HUES48 (cell line): Measurements from ENCODE around the gene B3GALNT2.
"Not testable (repeated sequence)": the region's sequence is repeated elsewhere in the genome, so short reads cannot be mapped to it uniquely, and the experiment has no call there.

Experiments
- H3K27ac ChIP-seq: one replicate; pipeline ENCODE4 v1.7.0; 2013; ENCODE audit warnings: low read depth, low read length, inconsistent platforms
- H3K27me3 ChIP-seq: 2 replicates; pipeline ENCODE4 v1.6.1; 2013; ENCODE audit warnings: mild to moderate bottlenecking, low read length; ENCODE audit not compliant: control insufficient read depth, insufficient read depth
- H3K36me3 ChIP-seq: 2 replicates; pipeline ENCODE4 v1.6.1; 2013; ENCODE audit warnings: low read length; ENCODE audit not compliant: control insufficient read depth, insufficient read depth
- H3K4me1 ChIP-seq: 2 replicates; pipeline ENCODE4 v1.6.1; 2013; ENCODE audit warnings: mild to moderate bottlenecking, low read length; ENCODE audit not compliant: control insufficient read depth, insufficient read depth
- H3K4me3 ChIP-seq: 2 replicates; pipeline ENCODE4 v1.5.1; 2013; ENCODE audit warnings: mild to moderate bottlenecking, low read depth, low read length
- H3K9ac ChIP-seq: 2 replicates; pipeline ENCODE4 v1.6.1; 2013; ENCODE audit warnings: mild to moderate bottlenecking, low read depth, low read length, moderate library complexity
- H3K9me3 ChIP-seq: 2 replicates; pipeline ENCODE4 v1.6.1; 2013; ENCODE audit warnings: low read length; ENCODE audit not compliant: control insufficient read depth, insufficient read depth

Gene B3GALNT2

DNA sequence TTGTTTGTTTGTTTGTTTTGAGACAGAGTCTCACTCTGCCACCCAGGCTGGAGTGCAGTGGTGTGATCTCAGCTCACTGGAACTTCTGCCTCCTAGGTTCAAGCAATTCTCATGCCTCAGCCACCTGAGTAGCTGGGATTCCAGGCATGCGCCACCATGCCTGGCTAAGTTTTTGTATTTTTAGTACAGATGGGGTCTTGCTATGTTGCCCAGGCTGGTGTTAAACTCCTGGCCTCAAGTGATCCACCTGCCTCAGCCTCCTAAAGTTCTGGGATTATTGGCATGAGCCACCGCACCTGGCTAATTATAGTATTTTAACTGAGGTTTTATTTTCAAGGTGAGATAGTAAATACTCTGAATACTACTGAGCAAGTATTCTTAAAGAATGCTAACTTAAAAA lies 34.4 kb downstream of the B3GALNT2 start:
- not testable (repeated sequence) for H3K4me1 ChIP-seq, H3K27me3 ChIP-seq, H3K9ac ChIP-seq, H3K27ac ChIP-seq, H3K4me3 ChIP-seq, H3K9me3 ChIP-seq
- H3K36me3 ChIP-seq, result peaks cover 38% of the 10 kb centered on the region

DNA sequence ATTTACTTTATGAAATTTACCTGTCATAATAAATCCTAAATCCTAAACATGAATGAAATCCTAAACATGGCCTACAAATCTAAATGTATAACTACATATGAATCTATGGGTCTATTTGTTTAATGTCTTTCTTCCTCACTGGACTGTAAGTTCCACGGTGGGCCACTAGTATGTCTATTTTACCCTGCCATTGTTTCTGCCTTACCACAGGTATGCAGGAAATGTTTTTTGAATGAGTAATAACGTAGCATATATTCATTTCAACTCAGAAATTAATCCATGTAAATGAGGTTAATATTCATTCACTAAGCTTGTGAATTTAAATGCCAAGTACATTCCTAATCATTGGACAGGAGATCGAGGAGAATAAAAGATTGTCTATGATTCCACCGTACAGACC lies 35.3 kb downstream of the B3GALNT2 start:
- Histone ChIP-seq H3K9me3 (no peaks in the 10 kb centered on the region), H3K9ac (no peak overlapping the region), H3K4me3 (no peak overlapping the region), H3K27me3 (no peaks in the 10 kb centered on the region), H3K36me3 (peaks cover 42% of the 10 kb centered on the region), H3K27ac (no peak overlapping the region), H3K4me1 (no peaks in the 10 kb centered on the region)

DNA sequence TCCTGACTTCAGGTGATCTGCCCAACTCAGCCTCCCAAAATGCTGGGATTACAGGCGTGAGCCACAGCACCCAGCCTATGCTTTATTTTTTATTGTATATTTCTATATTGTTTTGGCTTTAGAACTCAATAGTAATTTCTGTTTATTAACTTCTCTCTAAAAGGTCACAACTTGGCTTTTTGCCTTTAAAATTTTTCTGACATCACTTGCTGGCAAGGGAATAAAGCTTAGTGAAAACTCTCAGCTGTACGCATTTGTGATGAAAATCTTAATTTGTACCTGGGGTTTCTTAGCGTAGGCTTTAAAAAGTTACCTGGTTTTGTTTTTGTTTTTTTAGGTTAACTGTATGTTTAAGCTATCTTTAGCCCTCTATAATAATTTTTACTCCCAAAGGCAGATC lies 36.2 kb downstream of the B3GALNT2 start:
- no peaks in the 10 kb centered on the region for H3K9me3 ChIP-seq
- no peaks in the 10 kb centered on the region for H3K27me3 ChIP-seq
- no peaks in the 10 kb centered on the region for H3K4me1 ChIP-seq
- H3K36me3 ChIP-seq, result peaks cover 41% of the 10 kb centered on the region
- H3K4me3 ChIP-seq, result no peak overlapping the region
- no peak overlapping the region for H3K27ac ChIP-seq
- no peak overlapping the region for H3K9ac ChIP-seq

DNA sequence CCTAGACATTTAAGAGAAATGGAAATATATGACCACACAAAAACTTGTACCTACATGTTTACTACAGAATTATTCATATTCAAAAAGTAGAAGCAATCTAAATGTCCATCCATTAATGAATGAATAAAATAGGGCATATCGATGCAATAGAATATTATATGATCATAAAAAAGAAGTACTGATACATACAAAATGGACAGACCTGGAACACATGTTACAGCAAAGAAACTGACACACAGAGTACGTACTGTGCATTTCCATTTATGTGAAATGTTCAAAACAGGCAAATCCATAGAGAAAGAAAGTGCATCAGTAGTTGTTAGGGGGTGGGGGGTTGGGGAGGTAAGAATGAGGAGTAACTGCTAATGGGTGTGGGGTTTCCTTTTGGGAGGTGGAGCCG lies 39.2 kb downstream of the B3GALNT2 start:
- no peaks in the 10 kb centered on the region for H3K9me3 ChIP-seq
- H3K4me1 ChIP-seq, result no peaks in the 10 kb centered on the region
- peaks cover 33% of the 10 kb centered on the region for H3K36me3 ChIP-seq

DNA sequence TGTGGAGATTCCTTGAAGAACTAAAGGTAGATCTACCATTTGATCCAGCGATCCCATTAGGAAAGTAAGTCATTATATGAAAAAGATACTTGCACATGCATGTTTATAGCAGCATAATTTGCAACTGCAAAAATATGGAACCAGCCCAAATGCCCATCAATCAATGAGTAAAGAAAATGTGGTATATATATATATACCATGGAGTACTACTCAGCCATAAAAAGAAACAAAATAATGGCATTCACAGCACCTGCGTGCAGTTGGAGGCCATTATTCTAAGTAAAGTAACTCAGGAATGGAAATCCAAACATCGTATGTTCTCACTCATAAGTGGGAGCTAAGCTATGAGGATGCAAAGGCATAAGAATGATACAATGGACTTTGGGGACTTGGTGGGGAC lies 41.4 kb downstream of the B3GALNT2 start:
- not testable (repeated sequence) for H3K27ac ChIP-seq, H3K27me3 ChIP-seq, H3K4me3 ChIP-seq, H3K9ac ChIP-seq, H3K9me3 ChIP-seq, H3K4me1 ChIP-seq
- peaks cover 23% of the 10 kb centered on the region; the same call in 1 of the 2 replicates for H3K36me3 ChIP-seq

More for the DNA sequence above, 39.2 kb downstream of the B3GALNT2 start:
- Histone ChIP-seq H3K4me3 (no peak overlapping the region), H3K27me3 (no peaks in the 10 kb centered on the region), H3K9ac (no peak overlapping the region), H3K27ac (no peak overlapping the region)

DNA sequence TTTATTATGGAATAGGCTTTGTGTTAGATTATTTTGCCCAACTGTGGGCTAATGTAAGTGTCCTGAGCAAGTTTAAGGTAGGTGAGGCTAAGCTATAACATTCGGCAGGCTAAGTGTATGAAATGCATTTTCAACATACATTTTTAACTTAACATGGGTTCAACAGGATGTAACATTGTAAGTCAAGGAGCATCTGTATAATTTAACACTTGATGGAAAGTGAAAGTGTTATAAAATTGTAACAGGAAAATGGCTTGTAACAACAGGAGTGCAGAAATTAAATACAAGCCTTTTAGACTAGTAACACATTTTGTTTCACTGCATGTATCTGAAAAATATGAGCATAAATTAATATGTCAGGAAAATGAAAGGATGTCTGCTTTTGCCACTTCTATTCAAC lies 42.3 kb downstream of the B3GALNT2 start:
- no peak overlapping the region for H3K9ac ChIP-seq
- no peaks in the 10 kb centered on the region for H3K27me3 ChIP-seq
- no peaks in the 10 kb centered on the region for H3K4me1 ChIP-seq
- no peaks in the 10 kb centered on the region for H3K9me3 ChIP-seq
- H3K4me3 ChIP-seq, result no peak overlapping the region
- H3K36me3 ChIP-seq, result peaks cover 23% of the 10 kb centered on the region; the same call in 1 of the 2 replicates
- H3K27ac ChIP-seq, result no peak overlapping the region

DNA sequence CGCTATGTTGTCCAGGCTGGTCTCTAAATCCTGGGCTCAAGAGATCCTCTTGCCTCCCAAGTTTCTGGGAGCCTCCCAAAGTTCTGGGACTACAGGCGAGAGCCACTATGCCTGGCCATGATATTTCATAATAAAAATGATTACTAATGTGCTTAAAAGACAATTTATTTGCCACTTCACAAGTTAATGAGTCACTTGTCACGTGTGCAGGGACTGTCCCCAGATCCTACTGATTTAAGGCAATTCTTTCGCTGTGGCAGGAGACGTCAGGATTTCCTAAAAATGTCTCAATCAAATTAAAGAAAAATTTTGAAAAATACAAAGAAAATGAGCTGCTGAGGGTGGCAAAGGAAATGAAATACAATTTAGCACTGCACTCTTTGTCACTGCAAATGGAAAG lies 43.5 kb downstream of the B3GALNT2 start:
- no peaks in the 10 kb centered on the region for H3K27me3 ChIP-seq
- no peaks in the 10 kb centered on the region for H3K4me1 ChIP-seq
- H3K4me3 ChIP-seq, result no peak overlapping the region
- H3K36me3 ChIP-seq, result peaks cover 23% of the 10 kb centered on the region; the same call in 1 of the 2 replicates
- H3K27ac ChIP-seq, result no peak overlapping the region
- no peak overlapping the region for H3K9ac ChIP-seq
- H3K9me3 ChIP-seq, result no peaks in the 10 kb centered on the region

DNA sequence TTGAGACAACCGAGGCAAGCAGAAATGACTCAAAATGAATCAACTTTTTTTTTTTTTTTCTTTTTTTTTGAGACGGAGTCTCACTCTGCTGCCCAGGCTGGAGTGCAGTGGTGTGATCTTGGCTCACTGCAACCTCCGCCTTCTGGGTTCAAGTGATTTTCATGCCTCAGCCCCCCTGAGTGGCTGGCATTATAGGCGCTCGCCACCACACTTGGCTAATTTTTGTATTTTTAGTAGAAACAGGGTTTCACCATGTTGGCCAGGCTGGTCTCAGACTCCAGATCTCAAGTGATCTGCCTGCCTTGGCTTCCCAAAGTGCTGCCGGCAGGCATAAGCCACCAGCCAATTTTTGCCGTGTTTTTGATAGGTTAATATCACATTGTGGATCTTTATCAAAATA lies 46.4 kb downstream of the B3GALNT2 start:
- not testable (repeated sequence) for H3K4me1 ChIP-seq, H3K4me3 ChIP-seq, H3K9me3 ChIP-seq, H3K27ac ChIP-seq, H3K27me3 ChIP-seq, H3K9ac ChIP-seq
- peaks cover 35% of the 10 kb centered on the region for H3K36me3 ChIP-seq

DNA sequence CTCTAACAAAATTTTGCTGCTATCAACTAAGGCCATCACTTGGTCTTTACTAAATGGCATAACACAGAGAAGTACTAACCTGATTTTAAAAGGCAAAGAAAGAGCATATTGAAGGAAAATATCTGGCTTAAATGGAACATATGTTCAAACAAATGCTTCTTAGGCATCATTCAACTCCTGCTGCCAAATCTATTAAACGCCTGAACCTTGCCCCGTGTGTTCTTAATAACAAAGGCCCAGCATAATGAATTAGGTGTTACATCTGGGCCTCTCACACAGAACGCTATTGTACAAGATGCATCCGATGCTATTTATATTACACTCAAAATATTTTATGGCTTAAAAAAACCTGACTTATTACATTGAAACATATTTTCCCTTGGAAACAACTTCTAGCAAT lies 48.4 kb downstream of the B3GALNT2 start:
- Histone ChIP-seq H3K9ac (no peak overlapping the region), H3K9me3 (no peaks in the 10 kb centered on the region), H3K27me3 (no peaks in the 10 kb centered on the region), H3K4me3 (no peak overlapping the region), H3K27ac (no peak overlapping the region), H3K36me3 (peaks cover 48% of the 10 kb centered on the region), H3K4me1 (no peaks in the 10 kb centered on the region)

DNA sequence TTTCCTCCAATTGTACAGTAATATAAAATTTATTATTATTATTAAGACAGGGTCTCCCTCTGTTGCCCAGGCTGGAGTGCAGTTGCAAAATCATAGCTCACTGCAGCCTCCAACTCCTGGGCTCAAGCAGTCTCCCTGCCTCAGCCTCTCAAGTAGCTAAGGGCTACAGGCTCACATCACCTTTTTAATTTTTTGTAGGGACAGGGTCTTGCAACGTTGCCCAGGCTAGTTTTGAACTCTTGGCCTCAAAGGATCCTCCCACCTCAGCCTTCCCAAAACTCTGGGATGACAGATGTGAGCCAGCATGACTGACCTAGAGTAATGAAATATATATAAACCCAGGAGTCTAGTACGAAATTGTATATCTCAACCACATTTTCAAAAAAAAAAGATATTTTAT lies 49.2 kb downstream of the B3GALNT2 start:
- Histone ChIP-seq H3K4me3 (no peak overlapping the region), H3K36me3 (peaks cover 55% of the 10 kb centered on the region), H3K4me1 (no peaks in the 10 kb centered on the region), H3K9ac (no peak overlapping the region), H3K27ac (no peak overlapping the region), H3K9me3 (no peaks in the 10 kb centered on the region), H3K27me3 (no peaks in the 10 kb centered on the region)

DNA sequence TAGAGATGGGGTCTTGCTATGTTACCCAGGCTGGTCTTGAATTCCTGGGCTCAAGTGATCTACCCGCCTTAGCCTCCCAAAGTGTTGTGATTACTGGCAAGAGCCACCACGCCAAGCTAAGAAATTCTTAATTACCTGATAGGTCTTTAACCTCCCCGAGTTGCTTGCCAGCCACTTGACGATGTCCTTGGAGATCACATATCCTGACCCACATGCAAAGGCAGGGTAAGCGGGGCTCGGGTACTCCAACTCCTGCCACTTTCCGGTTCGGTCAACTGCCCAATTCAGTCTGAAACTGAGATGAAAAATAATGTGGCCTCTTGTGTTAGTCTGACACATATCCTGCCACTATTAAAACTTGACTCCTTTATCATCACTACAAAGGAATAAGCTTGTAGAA lies 50.2 kb downstream of the B3GALNT2 start:
- H3K4me1 ChIP-seq, result no peaks in the 10 kb centered on the region
- peaks cover 66% of the 10 kb centered on the region for H3K36me3 ChIP-seq
- H3K4me3 ChIP-seq, result no peak overlapping the region
- H3K9me3 ChIP-seq, result no peaks in the 10 kb centered on the region
- H3K9ac ChIP-seq, result no peak overlapping the region
- no peak overlapping the region for H3K27ac ChIP-seq
- H3K27me3 ChIP-seq, result no peaks in the 10 kb centered on the region

DNA sequence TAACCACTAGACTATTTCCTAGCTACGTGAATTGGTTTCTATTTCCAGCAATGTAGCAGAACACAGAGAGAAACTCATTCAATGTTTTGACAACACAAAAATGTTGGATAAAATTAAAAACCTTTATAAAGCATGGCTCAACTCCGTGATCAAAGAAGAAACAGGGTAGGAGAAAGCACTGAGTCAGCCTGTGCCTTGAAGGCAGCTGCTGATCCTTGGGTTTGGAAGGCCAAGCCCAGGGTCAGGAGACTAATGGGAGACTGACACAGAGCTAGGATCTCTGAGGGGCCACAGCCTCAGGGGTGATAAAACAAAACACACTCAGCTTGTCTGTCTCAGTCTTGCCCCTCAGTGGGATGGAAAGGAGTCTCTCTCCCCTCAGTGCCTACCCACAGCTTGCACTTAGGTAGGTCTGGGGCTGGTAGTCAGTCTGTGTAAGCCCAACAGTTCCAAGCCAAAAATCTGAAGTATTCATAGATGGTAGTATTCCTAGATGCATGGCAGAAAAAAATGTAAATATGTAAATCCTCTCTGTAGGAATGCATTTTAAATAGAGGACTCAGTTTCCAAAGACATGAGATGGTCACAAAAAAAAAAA lies 53.3 kb downstream of the B3GALNT2 start:
- Histone ChIP-seq H3K9ac (no peak overlapping the region), H3K4me3 (no peak overlapping the region), H3K36me3 (peaks cover 90% of the 10 kb centered on the region), H3K27me3 (no peaks in the 10 kb centered on the region), H3K27ac (no peak overlapping the region), H3K9me3 (no peaks in the 10 kb centered on the region), H3K4me1 (no peaks in the 10 kb centered on the region)
